Endodermal cell (in vitro differentiated cells): ENCODE results near the gene CALB2. TPM values are rescaled to one million over a fixed set of nuclear protein-coding genes. Genes with fewer than 3 reads are reported as not detected.
A peak's percentile ranks its signal among the peaks of the same experiment; 100 is the strongest.

Experiments used
- DNase-seq: peaks from one replicate; pipeline ENCODE4 v3.0.0-alpha.2; 2017
- H3K27ac ChIP-seq: 2 replicates; pipeline ENCODE4 v1.5.1; 2013; ENCODE audit warnings: mild to moderate bottlenecking, low read depth, low read length, moderate library complexity
- H3K27me3 ChIP-seq: 2 replicates; pipeline ENCODE4 v1.6.1; 2013; ENCODE audit warnings: mild to moderate bottlenecking, low read length, moderate library complexity; ENCODE audit not compliant: insufficient read depth, control insufficient read depth, poor library complexity, severe bottlenecking
- H3K36me3 ChIP-seq: 2 replicates; pipeline ENCODE4 v1.7.0; 2013; ENCODE audit warnings: mild to moderate bottlenecking, low read length, moderate library complexity; ENCODE audit not compliant: control insufficient read depth, insufficient read depth
- H3K4me1 ChIP-seq: one replicate; pipeline ENCODE4 v1.7.0; 2013; ENCODE audit warnings: low read length; ENCODE audit not compliant: control insufficient read depth, insufficient read depth
- H3K4me3 ChIP-seq: 2 replicates; pipeline ENCODE4 v1.5.1; 2013; ENCODE audit warnings: mild to moderate bottlenecking, low read length, moderate library complexity
- H3K9ac ChIP-seq: 2 replicates; pipeline ENCODE4 v1.6.1; 2013; ENCODE audit warnings: mild to moderate bottlenecking, low read length, moderate library complexity; ENCODE audit not compliant: poor library complexity, severe bottlenecking; ENCODE audit errors: extremely low read depth
- H3K9me3 ChIP-seq: 2 replicates; pipeline ENCODE4 v1.6.1; 2013; ENCODE audit warnings: mild to moderate bottlenecking, low read length, moderate library complexity; ENCODE audit not compliant: control insufficient read depth
- H3K27ac Mint-ChIP-seq: 2 replicates; pipeline ENCODE4 v1.8.0; 2020; ENCODE audit warnings: mixed read lengths
- H3K27me3 Mint-ChIP-seq: 2 replicates; pipeline ENCODE4 v1.8.0; 2021; ENCODE audit warnings: mild to moderate bottlenecking, mixed read lengths; ENCODE audit not compliant: insufficient read depth
- H3K36me3 Mint-ChIP-seq: 2 replicates; pipeline ENCODE4 v1.8.0; 2020; ENCODE audit warnings: low read depth, mixed read lengths
- H3K4me1 Mint-ChIP-seq: 2 replicates; pipeline ENCODE4 v1.8.0; 2020; ENCODE audit warnings: mixed read lengths
- H3K4me3 Mint-ChIP-seq: 2 replicates; pipeline ENCODE4 v1.8.0; 2020; ENCODE audit warnings: mild to moderate bottlenecking, moderate library complexity, mixed read lengths
- H3K9me3 Mint-ChIP-seq: 2 replicates; pipeline ENCODE4 v1.8.0; 2020; ENCODE audit warnings: mild to moderate bottlenecking, mixed read lengths
- WGBS, 2 experiments: methylation state at CpG; one replicate each; pipeline versions ENCODE4 v1.1.5 to v1.1.7; 2013; ENCODE audit warnings: missing lambda C conversion rate in 2 of 2, mixed read lengths in 1 of 2; ENCODE audit not compliant: insufficient coverage in 1 of 2, insufficient read length in 1 of 2; 5-methylcytosine and 5-hydroxymethylcytosine counted together
- total RNA-seq, 2 donors: library from RNA; stranded (reverse); fragmentation: NEBNext Ultra II Directional in 1 of 2; extraction: Animal tissue kit (Norgen Biotek cat#: 25700) in 1 of 2; gene quantifications; 2 replicates in 1 of 2; 3 replicates in 1 of 2; pipeline ENCODE4 v1.2.1, GENCODE V29; 2021
- TF ChIP-seq, protein P1 (sequence below): fragments of 200-600 bp; sonication (generic); conservative IDR thresholded peaks from 2 replicates; pipeline ENCODE4 v1.5.0; 2021; ENCODE audit warnings: antibody characterized with exemption, mild to moderate bottlenecking

Gene CALB2
- total RNA-seq, 2 donors from 2014 or later, result 1.8 TPM; not detected in 1

DNA sequence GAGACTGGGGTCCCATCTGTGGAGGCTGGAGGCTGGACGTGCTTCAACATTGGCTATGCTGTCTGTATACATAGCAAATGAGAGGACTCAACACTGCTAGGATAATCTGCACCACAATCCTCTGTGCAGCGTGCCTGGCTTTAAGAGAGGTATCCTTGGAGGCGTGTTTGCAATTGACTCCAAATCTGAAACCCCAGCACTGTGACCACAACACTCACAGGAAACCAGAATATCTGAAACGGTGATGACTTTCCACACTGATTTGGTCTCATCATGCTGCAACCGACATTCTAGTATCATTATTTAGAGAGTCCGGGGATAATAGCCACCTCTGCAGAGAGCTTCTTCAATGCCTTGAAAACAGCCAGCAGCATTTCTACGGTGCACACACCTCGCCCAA is 48.2 kb downstream of the CALB2 start:
- WGBS, 2 experiments, result 81 to 85% methylated on average over 8 of the region's 8 CpGs

GRCh38 chr16:71407731-71408130 is 49.2 kb downstream of the CALB2 start:
- TF ChIP-seq, protein P1, sequence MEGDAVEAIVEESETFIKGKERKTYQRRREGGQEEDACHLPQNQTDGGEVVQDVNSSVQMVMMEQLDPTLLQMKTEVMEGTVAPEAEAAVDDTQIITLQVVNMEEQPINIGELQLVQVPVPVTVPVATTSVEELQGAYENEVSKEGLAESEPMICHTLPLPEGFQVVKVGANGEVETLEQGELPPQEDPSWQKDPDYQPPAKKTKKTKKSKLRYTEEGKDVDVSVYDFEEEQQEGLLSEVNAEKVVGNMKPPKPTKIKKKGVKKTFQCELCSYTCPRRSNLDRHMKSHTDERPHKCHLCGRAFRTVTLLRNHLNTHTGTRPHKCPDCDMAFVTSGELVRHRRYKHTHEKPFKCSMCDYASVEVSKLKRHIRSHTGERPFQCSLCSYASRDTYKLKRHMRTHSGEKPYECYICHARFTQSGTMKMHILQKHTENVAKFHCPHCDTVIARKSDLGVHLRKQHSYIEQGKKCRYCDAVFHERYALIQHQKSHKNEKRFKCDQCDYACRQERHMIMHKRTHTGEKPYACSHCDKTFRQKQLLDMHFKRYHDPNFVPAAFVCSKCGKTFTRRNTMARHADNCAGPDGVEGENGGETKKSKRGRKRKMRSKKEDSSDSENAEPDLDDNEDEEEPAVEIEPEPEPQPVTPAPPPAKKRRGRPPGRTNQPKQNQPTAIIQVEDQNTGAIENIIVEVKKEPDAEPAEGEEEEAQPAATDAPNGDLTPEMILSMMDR, result no peak
- Mint-ChIP-seq H3K4me3 (no peak overlapping the region), H3K36me3 (peaks cover 2% of the 10 kb centered on the region), H3K27ac (no peak overlapping the region), H3K9me3 (peaks cover 19% of the 10 kb centered on the region), H3K27me3 (peaks cover 16% of the 10 kb centered on the region), H3K4me1 (peaks cover 23% of the 10 kb centered on the region)
- Histone ChIP-seq H3K9ac (no peak overlapping the region), H3K4me1 (peaks cover 11% of the 10 kb centered on the region), H3K27me3 (no peaks in the 10 kb centered on the region), H3K27ac (no peak overlapping the region), H3K4me3 (no peak overlapping the region), H3K36me3 (no peaks in the 10 kb centered on the region), H3K9me3 (peaks cover 19% of the 10 kb centered on the region)
- WGBS, 2 experiments, result 89% methylated on average over 1 of the region's 1 CpG; no CpG with 5 or more reads in 1 of the 2 experiments
- no peak for DNase-seq

More for the DNA sequence above, 48.2 kb downstream of the CALB2 start:
- Histone ChIP-seq H3K9me3 (peaks cover 19% of the 10 kb centered on the region), H3K27ac (no peak overlapping the region), H3K27me3 (no peaks in the 10 kb centered on the region), H3K36me3 (no peaks in the 10 kb centered on the region), H3K4me1 (peaks cover 11% of the 10 kb centered on the region), H3K4me3 (no peak overlapping the region), H3K9ac (no peak overlapping the region)
- H3K36me3 Mint-ChIP-seq, result peaks cover 2% of the 10 kb centered on the region
- no peak overlapping the region for H3K27ac Mint-ChIP-seq
- peaks cover 19% of the 10 kb centered on the region for H3K9me3 Mint-ChIP-seq
- TF ChIP-seq, protein P1, result no peak
- peaks cover 19% of the 10 kb centered on the region for H3K4me1 Mint-ChIP-seq
- no peak for DNase-seq
- H3K4me3 Mint-ChIP-seq, result no peak overlapping the region
- H3K27me3 Mint-ChIP-seq, result peaks cover 16% of the 10 kb centered on the region

DNA sequence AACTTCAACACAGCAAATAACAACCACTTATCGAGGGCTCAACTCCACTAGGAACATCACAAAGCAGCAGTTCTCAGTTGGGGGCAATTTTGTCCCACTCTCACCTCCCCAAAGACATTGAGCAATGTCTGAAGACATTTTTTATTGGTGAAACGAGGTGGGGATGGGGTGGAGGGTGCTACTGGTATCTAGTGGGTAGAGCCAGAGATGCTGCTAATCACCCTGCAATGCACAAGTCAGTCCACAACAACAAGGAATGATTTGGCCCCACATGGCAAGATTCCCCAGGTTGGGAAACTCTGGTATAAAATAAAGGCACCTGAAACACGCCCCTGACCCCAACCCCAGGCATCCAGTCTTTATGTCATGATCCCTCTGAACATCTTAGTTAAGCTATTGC is 50.0 kb downstream of the CALB2 start:
- H3K4me3 Mint-ChIP-seq, result no peak overlapping the region
- no peak overlapping the region for H3K27ac Mint-ChIP-seq
- H3K36me3 Mint-ChIP-seq, result peaks cover 2% of the 10 kb centered on the region
- Histone ChIP-seq H3K4me3 (peak overlapping the region; percentile 5), H3K9ac (no peak overlapping the region), H3K36me3 (no peaks in the 10 kb centered on the region), H3K27ac (no peak overlapping the region), H3K27me3 (no peaks in the 10 kb centered on the region), H3K4me1 (peaks cover 11% of the 10 kb centered on the region), H3K9me3 (peaks cover 18% of the 10 kb centered on the region)
- H3K27me3 Mint-ChIP-seq, result peaks cover 16% of the 10 kb centered on the region
- TF ChIP-seq, protein P1, result no peak
- peaks cover 25% of the 10 kb centered on the region for H3K4me1 Mint-ChIP-seq
- H3K9me3 Mint-ChIP-seq, result peaks cover 19% of the 10 kb centered on the region
- no peak for DNase-seq
- WGBS, 2 experiments, result 81 to 83% methylated on average over 1 to 3 of the region's 3 CpGs
